GM23338 (cell line): ENCODE measurements around the gene MTCL1. TPM values are rescaled to one million over a fixed set of nuclear protein-coding genes. Genes with fewer than 3 reads are reported as not detected.

Source experiments
- EZH2 ChIP-seq: fragments of 200-600 bp; sonication (generic); IDR thresholded peaks from one replicate; pipeline ENCODE4 v1.8.0; 2017; ENCODE audit warnings: antibody characterized with exemption, mild to moderate bottlenecking, low read depth; ENCODE audit not compliant: unreplicated experiment
- REST ChIP-seq: IDR thresholded peaks from one replicate; pipeline ENCODE4 v1.6.1; 2018; ENCODE audit warnings: antibody characterized with exemption; ENCODE audit not compliant: unreplicated experiment
- ZNF114 ChIP-seq: fragments of 250-450 bp; sonication (Bioruptor Pico); IDR thresholded peaks from 2 replicates; pipeline ENCODE4 v1.5.0; 2020; ENCODE audit warnings: mild to moderate bottlenecking, moderate library complexity
- ZNF331 ChIP-seq: fragments of 250-450 bp; sonication (Bioruptor Pico); IDR thresholded peaks from 2 replicates; pipeline ENCODE4 v1.5.0; 2020; ENCODE audit warnings: low read depth, mild to moderate bottlenecking, moderate library complexity
- ZNF462 ChIP-seq: fragments of 250-450 bp; sonication (Bioruptor Pico); IDR thresholded peaks from 2 replicates; pipeline ENCODE4 v1.5.0; 2020; ENCODE audit warnings: mild to moderate bottlenecking, moderate library complexity
- polyA plus RNA-seq: library from polyadenylated mRNA; unstranded; fragments of >200 nt; fragmentation: Nextera tagmentation; extraction: Ambion mirVana; gene quantifications from 2 replicates; pipeline ENCODE4 v1.2.1, GENCODE V29; 2016
- total RNA-seq: library from RNA; depleted of rRNA; stranded (reverse); fragments of >200 nt; shearing (Covaris generic); gene quantifications from 2 replicates; pipeline ENCODE4 v1.2.3, GENCODE V29; 2014

MTCL1 gene
- total and polyA plus RNA-seq, 2 experiments from 2014 or later = 14.4 to 45.0 TPM

- TF ChIP-seq REST = no peak
- TF ChIP-seq ZNF462 = no peak
- TF ChIP-seq ZNF331 (CRISPR knock-in tag) = no peak
- no peak for TF ChIP-seq EZH2
- TF ChIP-seq ZNF114 (CRISPR knock-in tag) = no peak
Observed at GRCh38 chr18:8721716-8722115, 16.4 kb downstream of the MTCL1 start (continued).
